Thoracic aorta (tissue), 2 donors: ENCODE data around the gene ADAMTSL1. TPM values are rescaled to one million over a fixed set of nuclear protein-coding genes. Genes with fewer than 3 reads are reported as not detected.

Experiments used
- ATAC-seq: fragments of 150-250 bp; one replicate; pipeline ENCODE4 v1.8.0; 2017; ENCODE audit warnings: low read depth; ENCODE audit not compliant: insufficient number of reproducible peaks, low FRiP score
- DNase-seq: peaks from one replicate; pipeline ENCODE4 v3.0.0-alpha.2; 2020; ENCODE audit warnings: low spot score
- H3K27ac ChIP-seq, 2 donors: fragments of 200-600 bp; sonication (generic); 1 replicate in 1 of 2; 2 replicates in 1 of 2; pipeline ENCODE4 v1.5.1; 2016; ENCODE audit warnings: mild to moderate bottlenecking in 2 of 2, moderate library complexity in 2 of 2
- H3K27me3 ChIP-seq: fragments of 200-600 bp; sonication (generic); replicated peaks from 2 replicates; pipeline ENCODE4 v1.6.0; 2016; ENCODE audit warnings: mild to moderate bottlenecking; ENCODE audit not compliant: insufficient read depth
- H3K36me3 ChIP-seq: fragments of 200-600 bp; sonication (generic); one replicate; pipeline ENCODE4 v1.5.1; 2016
- H3K4me1 ChIP-seq, 2 donors: fragments of 200-600 bp; sonication (generic); 1 replicate in 1 of 2; 2 replicates in 1 of 2; pipeline versions ENCODE4 v1.5.1 to v1.6.0; 2016; ENCODE audit warnings: low read depth in 2 of 2, mild to moderate bottlenecking in 1 of 2; ENCODE audit not compliant: control insufficient read depth in 1 of 2
- H3K4me3 ChIP-seq: fragments of 200-600 bp; sonication (generic); 2 replicates; pipeline ENCODE4 v1.5.1; 2016; ENCODE audit warnings: mild to moderate bottlenecking
- H3K9me3 ChIP-seq: fragments of 200-600 bp; sonication (generic); 2 replicates; pipeline ENCODE4 v1.5.1; 2016
- CTCF ChIP-seq: fragments of 200-600 bp; sonication (generic); IDR thresholded peaks from one replicate; pipeline ENCODE4 v1.5.1; 2019; ENCODE audit warnings: antibody characterized with exemption
- total RNA-seq, 2 donors: library from RNA; depleted of rRNA; stranded (reverse); fragments of >200 nt; gene quantifications; one replicate each; pipeline versions ENCODE4 v1.1.0 to v1.2.3, GENCODE V29; 2016

Gene ADAMTSL1
- total RNA-seq, 2 donors from 2014 or later, result 61.4 to 75.5 TPM

GRCh38 chr9:18907927-18908625, 434.1 kb downstream of the ADAMTSL1 start:
- no peak for TF ChIP-seq CTCF
- peaks cover 0 to 8% of the 10 kb centered on the region in 2 donors for H3K4me1 ChIP-seq

GRCh38 chr9:18909140-18910018, 435.4 kb downstream of the ADAMTSL1 start:
- Histone ChIP-seq H3K36me3 (peaks cover 6% of the 10 kb centered on the region), H3K4me1 (peaks cover 0 to 8% of the 10 kb centered on the region in 2 donors), H3K27me3 (no peaks in the 10 kb centered on the region), H3K27ac (no peak overlapping the region), H3K4me3 (no peak overlapping the region), H3K9me3 (no peaks in the 10 kb centered on the region)
- no peak for TF ChIP-seq CTCF
- DNase-seq (no peak), ATAC-seq (no peak)

More at GRCh38 chr9:18907927-18908625, 434.1 kb downstream of the ADAMTSL1 start:
- Histone ChIP-seq H3K4me3 (no peak overlapping the region), H3K27ac (no peak overlapping the region), H3K9me3 (no peaks in the 10 kb centered on the region), H3K36me3 (peaks cover 6% of the 10 kb centered on the region), H3K27me3 (no peaks in the 10 kb centered on the region)
- ATAC-seq, result no peak
- no peak for DNase-seq

- no peak overlapping the region for H3K4me3 ChIP-seq
- peaks cover 0 to 8% of the 10 kb centered on the region in 2 donors for H3K4me1 ChIP-seq
- no peaks in the 10 kb centered on the region for H3K9me3 ChIP-seq
- no peaks in the 10 kb centered on the region for H3K27me3 ChIP-seq
- no peak for DNase-seq
- no peak for TF ChIP-seq CTCF
- peaks cover 6% of the 10 kb centered on the region for H3K36me3 ChIP-seq
- no peak for ATAC-seq
- no peak overlapping the region for H3K27ac ChIP-seq
Measured at GRCh38 chr9:18910435-18910834, 436.5 kb downstream of the ADAMTSL1 start.

- Histone ChIP-seq H3K27ac (no peak overlapping the region), H3K4me3 (no peak overlapping the region), H3K27me3 (no peaks in the 10 kb centered on the region), H3K36me3 (peaks cover 4% of the 10 kb centered on the region), H3K9me3 (no peaks in the 10 kb centered on the region), H3K4me1 (peaks cover 0 to 8% of the 10 kb centered on the region in 2 donors)
- no peak for ATAC-seq
- no peak for TF ChIP-seq CTCF
- no peak for DNase-seq
Measured at GRCh38 chr9:18910916-18911315, 437.0 kb downstream of the ADAMTSL1 start.

- Histone ChIP-seq H3K9me3 (no peaks in the 10 kb centered on the region), H3K27ac (no peak overlapping the region), H3K36me3 (no peaks in the 10 kb centered on the region), H3K4me3 (no peak overlapping the region), H3K27me3 (no peaks in the 10 kb centered on the region), H3K4me1 (peaks cover 0 to 6% of the 10 kb centered on the region in 2 donors)
- DNase-seq (no peak), ATAC-seq (no peak)
- no peak for TF ChIP-seq CTCF
Measured at GRCh38 chr9:18911714-18912342, 437.9 kb downstream of the ADAMTSL1 start.
